Measurements from ENCODE around the gene RNPEPL1. TPM values are rescaled to one million over a fixed set of nuclear protein-coding genes. Genes with fewer than 3 reads are reported as not detected.

RNPEPL1 gene
- total and polyA plus RNA-seq, 2 experiments from 2014 or later: 49.0 to 61.2 TPM

DNA sequence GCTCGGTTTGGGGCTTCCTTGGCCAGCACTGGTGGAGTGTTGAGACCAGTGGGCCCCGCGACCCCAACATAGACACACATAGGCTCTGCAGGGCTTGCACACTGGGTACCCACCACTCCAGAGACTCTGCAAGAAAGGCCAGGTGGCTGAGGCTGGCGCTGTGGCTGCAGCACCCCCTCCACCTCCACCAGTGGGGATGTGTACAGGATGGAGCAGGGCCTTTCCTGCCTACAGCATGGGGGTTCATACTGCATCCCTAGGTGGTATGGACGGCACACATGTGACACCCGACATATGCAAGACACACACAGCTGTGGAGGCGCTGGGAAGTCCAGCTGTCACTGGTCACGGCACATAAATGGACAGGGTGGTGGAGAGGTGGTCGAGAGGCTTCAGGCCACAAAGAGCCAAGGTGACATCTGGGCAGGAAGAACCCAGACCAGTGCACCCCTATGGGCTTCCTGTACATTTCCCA, 1.3 kb downstream of the RNPEPL1 start:
- DNase-seq (ENCODE audit: low read depth in 1 of 2, low spot score in 1 of 2): no peak
- H3K27me3 ChIP-seq: no peaks in the 10 kb centered on the region

DNA sequence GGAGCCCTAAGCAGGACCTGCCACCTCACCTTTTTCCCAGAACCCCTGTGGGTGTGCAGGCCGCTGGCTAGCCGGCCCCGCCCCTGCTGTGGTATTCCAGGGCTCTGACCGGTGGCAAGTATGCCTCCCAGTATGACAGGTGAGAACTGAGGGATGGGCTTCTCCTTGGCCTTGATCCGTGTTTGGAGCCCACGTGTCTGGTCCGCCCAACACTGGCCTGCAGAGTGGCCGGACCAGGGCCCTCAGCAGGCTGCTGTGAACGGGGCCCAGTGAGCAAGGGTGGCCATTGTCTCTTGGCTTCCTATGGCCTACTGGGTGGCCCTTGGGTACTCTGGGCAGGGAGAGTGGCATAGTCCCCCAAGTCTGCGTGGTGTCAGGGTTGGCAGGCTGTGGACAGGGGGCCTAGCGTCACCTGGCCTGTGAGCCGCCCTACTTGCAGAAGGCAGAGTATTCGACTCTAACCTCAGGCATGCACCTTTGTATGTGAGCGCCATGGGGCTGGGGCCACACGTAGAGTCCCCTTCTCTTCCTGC, 1.8 kb downstream of the RNPEPL1 start:
- no peak overlapping the region for H3K27ac ChIP-seq
- no peaks in the 10 kb centered on the region for H3K27me3 ChIP-seq
- H3K9me3 ChIP-seq (ENCODE audit: low read depth): no peaks in the 10 kb centered on the region
- TF ChIP-seq, protein P1, sequence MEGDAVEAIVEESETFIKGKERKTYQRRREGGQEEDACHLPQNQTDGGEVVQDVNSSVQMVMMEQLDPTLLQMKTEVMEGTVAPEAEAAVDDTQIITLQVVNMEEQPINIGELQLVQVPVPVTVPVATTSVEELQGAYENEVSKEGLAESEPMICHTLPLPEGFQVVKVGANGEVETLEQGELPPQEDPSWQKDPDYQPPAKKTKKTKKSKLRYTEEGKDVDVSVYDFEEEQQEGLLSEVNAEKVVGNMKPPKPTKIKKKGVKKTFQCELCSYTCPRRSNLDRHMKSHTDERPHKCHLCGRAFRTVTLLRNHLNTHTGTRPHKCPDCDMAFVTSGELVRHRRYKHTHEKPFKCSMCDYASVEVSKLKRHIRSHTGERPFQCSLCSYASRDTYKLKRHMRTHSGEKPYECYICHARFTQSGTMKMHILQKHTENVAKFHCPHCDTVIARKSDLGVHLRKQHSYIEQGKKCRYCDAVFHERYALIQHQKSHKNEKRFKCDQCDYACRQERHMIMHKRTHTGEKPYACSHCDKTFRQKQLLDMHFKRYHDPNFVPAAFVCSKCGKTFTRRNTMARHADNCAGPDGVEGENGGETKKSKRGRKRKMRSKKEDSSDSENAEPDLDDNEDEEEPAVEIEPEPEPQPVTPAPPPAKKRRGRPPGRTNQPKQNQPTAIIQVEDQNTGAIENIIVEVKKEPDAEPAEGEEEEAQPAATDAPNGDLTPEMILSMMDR (IDR thresholded peaks at IDR 0.05; ENCODE audit: low read depth, low read length): no peak
- H3K4me3 ChIP-seq: no peak overlapping the region
- H3K36me3 ChIP-seq: peaks cover 3% of the 10 kb centered on the region
- DNase-seq (ENCODE audit: low read depth in 1 of 2, low spot score in 1 of 2): no peak
- peaks cover 20% of the 10 kb centered on the region for H3K4me1 ChIP-seq (ENCODE audit: low read depth)

More for the DNA sequence above, 1.3 kb downstream of the RNPEPL1 start:
- TF ChIP-seq, protein P1 (IDR thresholded peaks at IDR 0.05; ENCODE audit: low read depth, low read length): no peak
- peak overlapping the region; percentile 56 for H3K4me3 ChIP-seq
- H3K36me3 ChIP-seq: no peaks in the 10 kb centered on the region
- H3K27ac ChIP-seq: no peak overlapping the region
- H3K4me1 ChIP-seq (ENCODE audit: low read depth): peaks cover 20% of the 10 kb centered on the region
- no peaks in the 10 kb centered on the region for H3K9me3 ChIP-seq (ENCODE audit: low read depth)

DNA sequence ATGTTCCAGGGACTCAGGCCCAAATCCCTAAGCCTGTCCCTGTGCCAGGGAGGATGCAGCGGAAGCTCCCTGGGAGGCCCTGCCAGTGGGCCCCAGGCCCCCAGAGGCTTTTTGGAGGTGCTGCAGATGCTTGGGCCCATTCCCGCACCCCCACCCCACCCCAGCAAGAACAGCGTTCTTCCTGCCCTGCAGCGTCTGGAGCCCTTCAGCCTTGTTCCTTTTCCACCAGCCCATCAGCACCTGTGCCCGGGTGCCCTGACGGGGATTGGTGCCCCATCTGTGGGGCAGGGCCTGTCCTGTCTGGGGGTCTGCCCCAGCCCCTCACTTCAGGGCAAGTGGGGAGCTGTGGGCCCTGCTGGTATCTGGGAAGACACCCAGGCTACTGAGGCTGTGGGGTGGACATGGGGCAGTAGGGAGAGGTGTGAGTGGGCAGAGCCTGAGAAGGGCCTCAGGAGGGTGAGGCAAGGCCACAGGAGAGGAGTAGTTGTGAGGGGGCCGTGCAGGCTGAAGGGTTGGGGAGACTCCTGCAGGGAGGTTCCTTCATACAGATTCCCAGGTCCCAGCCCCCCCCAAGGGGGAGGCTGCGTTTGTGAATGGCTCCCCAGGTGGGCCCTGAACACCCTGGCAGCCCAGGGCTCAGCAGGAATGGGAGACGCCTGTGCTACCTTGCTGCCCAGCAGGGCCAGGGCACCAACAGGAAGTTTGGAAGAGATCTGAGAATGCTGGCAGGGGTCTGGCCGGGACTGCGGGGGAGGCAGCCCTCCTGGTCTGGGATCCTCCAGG, 2.4 kb downstream of the RNPEPL1 start:
- TF ChIP-seq, protein P1 (IDR thresholded peaks at IDR 0.05; ENCODE audit: low read depth, low read length): no peak
- H3K36me3 ChIP-seq: peaks cover 3% of the 10 kb centered on the region

DNA sequence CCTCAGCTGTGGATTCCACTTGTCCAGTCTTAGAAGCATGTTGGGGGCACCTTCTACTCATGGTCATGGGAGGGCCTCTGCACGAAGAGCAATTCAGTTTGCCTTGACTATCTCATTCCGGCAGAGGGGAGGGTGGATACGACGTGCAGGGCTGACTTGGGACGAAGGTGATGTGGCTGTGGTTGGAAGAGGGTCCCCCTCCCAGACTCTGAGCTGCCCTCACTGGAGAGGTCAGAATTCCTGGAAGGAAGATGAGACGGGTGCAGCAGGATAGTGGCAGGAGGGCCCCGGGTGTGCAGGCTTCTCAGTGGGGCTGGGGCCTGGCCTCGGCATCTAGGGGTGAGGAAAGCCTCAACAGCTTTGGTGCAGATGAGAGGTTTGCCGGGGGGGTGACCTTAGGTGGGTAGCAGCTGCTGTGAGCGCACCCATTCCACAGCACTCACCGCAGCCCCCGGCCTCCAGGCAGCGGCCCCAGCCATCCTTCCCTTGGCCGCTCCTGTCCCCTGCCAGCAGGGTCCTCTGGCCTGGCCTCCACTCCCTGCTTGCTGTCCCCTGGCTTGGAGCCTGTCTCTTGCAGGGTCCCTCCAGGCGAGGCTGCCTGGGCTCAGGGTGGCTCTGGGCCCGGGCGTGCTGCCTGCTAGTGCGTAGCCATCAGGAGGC, 3.2 kb downstream of the RNPEPL1 start:
- TF ChIP-seq, protein P1 (IDR thresholded peaks at IDR 0.05; ENCODE audit: low read depth, low read length): no peak
- Histone ChIP-seq H3K36me3 (peaks cover 3% of the 10 kb centered on the region), H3K27me3 (no peaks in the 10 kb centered on the region), H3K4me1 (ENCODE audit: low read depth) (peaks cover 11% of the 10 kb centered on the region), H3K27ac (no peak overlapping the region), H3K4me3 (no peak overlapping the region), H3K9me3 (ENCODE audit: low read depth) (no peaks in the 10 kb centered on the region)
- DNase-seq (ENCODE audit: low read depth in 1 of 2, low spot score in 1 of 2): no peak

More for the DNA sequence above, 2.4 kb downstream of the RNPEPL1 start:
- no peak overlapping the region for H3K4me3 ChIP-seq
- no peaks in the 10 kb centered on the region for H3K9me3 ChIP-seq (ENCODE audit: low read depth)
- DNase-seq (ENCODE audit: low read depth in 1 of 2, low spot score in 1 of 2): no peak
- H3K4me1 ChIP-seq (ENCODE audit: low read depth): peaks cover 17% of the 10 kb centered on the region
- no peaks in the 10 kb centered on the region for H3K27me3 ChIP-seq
- no peak overlapping the region for H3K27ac ChIP-seq

DNA sequence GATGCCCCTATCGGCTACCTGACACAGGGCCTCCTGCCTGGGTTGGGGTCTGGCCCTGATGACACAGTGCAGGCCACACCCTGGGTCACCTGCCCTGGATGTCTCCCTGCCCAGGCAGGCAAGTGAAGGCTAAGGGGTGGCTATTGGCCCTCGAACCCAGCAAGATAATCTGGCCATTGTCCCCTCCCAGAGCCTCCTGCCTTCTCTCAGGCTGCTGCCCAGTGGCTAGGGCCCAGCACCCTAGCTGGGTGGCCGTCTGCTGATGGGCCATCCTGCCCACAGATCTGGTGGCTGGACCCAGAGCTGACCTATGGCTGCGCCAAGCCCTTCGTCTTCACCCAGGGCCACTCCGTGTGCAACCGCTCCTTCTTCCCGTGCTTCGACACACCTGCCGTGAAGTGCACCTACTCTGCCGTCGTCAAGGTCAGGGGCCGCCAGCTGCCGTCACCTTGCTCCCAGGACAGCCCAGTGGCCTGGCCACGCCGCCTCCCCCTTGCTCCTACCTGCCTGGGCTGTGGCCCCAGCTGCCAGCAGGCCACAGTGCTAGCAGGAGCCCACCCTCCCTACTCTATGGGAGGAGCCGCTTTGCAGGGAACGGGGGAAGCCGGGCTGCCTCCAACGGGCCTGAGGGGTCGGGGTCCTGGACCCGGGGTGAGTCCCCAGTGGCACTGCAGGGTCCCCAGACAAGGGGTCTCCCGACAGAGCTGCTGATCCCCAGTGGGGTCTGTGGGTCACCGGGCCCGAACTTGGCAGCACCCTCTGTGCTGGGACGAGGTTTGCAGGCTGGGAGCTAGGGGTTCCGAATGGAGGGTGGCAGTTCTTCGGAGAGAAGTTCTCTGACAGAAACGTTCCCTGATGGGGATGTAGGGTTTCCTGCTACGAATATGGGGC, 4.1 kb downstream of the RNPEPL1 start:
- H3K27ac ChIP-seq: no peak overlapping the region
- no peak for DNase-seq (ENCODE audit: low read depth in 1 of 2, low spot score in 1 of 2)
- H3K27me3 ChIP-seq: no peaks in the 10 kb centered on the region
- H3K4me3 ChIP-seq: no peak overlapping the region
- H3K36me3 ChIP-seq: peaks cover 3% of the 10 kb centered on the region
- no peaks in the 10 kb centered on the region for H3K9me3 ChIP-seq (ENCODE audit: low read depth)
- peaks cover 4% of the 10 kb centered on the region for H3K4me1 ChIP-seq (ENCODE audit: low read depth)
- TF ChIP-seq, protein P1 (IDR thresholded peaks at IDR 0.05; ENCODE audit: low read depth, low read length): no peak

Data from cardiac muscle cell (in vitro differentiated cells and primary cell).